A673 (cell line): ENCODE data around the gene C1QTNF4.

Experiments used
- EZH2 ChIP-seq: fragments of 200-600 bp; sonication (generic); IDR thresholded peaks from 2 replicates; pipeline ENCODE4 v1.6.1; 2017; ENCODE audit warnings: borderline replicate concordance, low read depth, mild to moderate bottlenecking, mixed read lengths, antibody characterized with exemption, low read length; ENCODE audit not compliant: poor library complexity, severe bottlenecking
- TF ChIP-seq, protein P1 (sequence below): fragments of 300-800, 200-600 bp; sonication (generic); conservative IDR thresholded peaks from 2 replicates; pipeline ENCODE4 v1.5.1; 2017; ENCODE audit warnings: low read depth, mild to moderate bottlenecking, antibody characterized with exemption, low read length, moderate library complexity, mixed read lengths

DNA sequence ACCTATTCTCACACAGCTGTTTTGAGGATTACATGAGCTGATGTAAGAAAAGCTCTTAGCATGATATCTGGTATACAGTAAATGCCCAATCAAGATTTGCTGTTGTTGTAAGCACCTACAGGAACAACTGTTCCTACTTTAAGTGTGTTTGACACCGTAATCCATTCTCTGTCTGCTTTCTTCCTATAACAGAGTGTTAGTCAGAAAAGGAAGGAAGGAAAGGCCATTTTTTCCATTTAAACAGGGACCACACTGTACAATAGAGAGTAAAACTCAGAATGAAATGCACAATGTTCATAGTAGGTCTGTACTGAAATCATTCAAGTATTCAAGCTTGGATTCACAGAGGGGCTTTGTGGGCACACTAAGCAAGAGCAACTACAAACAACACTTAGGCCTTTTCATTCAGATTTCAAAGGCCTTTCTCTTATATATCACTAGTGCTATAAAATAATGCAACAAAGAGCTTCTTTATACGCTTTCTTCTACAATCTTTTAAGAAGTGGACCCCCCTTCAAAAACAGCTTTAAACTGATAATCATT is 26.7 kb upstream of the C1QTNF4 start:
- TF ChIP-seq, protein P1, sequence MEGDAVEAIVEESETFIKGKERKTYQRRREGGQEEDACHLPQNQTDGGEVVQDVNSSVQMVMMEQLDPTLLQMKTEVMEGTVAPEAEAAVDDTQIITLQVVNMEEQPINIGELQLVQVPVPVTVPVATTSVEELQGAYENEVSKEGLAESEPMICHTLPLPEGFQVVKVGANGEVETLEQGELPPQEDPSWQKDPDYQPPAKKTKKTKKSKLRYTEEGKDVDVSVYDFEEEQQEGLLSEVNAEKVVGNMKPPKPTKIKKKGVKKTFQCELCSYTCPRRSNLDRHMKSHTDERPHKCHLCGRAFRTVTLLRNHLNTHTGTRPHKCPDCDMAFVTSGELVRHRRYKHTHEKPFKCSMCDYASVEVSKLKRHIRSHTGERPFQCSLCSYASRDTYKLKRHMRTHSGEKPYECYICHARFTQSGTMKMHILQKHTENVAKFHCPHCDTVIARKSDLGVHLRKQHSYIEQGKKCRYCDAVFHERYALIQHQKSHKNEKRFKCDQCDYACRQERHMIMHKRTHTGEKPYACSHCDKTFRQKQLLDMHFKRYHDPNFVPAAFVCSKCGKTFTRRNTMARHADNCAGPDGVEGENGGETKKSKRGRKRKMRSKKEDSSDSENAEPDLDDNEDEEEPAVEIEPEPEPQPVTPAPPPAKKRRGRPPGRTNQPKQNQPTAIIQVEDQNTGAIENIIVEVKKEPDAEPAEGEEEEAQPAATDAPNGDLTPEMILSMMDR: no peak
- TF ChIP-seq EZH2: no peak
